Neural cell (in vitro differentiated cells): ENCODE data around the gene STUM. TPM values are rescaled to one million over a fixed set of nuclear protein-coding genes. Genes with fewer than 3 reads are reported as not detected.

Experiments
- H2AFZ ChIP-seq: fragments of 200-600, 300-800 bp; sonication (generic), shearing (Covaris generic); 2 replicates; pipeline ENCODE4 v1.6.0; 2014; ENCODE audit warnings: low read depth, mild to moderate bottlenecking, antibody characterized with exemption, low read length, moderate library complexity
- H3F3A ChIP-seq: fragments of 200-600 bp; shearing (Covaris generic); 2 replicates; pipeline ENCODE4 v1.6.1; 2016; ENCODE audit warnings: mild to moderate bottlenecking, moderate library complexity, mixed read lengths, antibody characterized with exemption, low read length; ENCODE audit not compliant: insufficient read depth, poor library complexity, severe bottlenecking
- H3K27ac ChIP-seq: fragments of 200-600, 300-800 bp; sonication (generic), shearing (Covaris generic); 2 replicates; pipeline ENCODE4 v1.5.1; 2014; ENCODE audit warnings: mild to moderate bottlenecking, low read length, moderate library complexity
- H3K27me3 ChIP-seq: fragments of 300-800, 200-600 bp; sonication (generic), shearing (Covaris generic); 2 replicates; pipeline ENCODE4 v1.6.0; 2014; ENCODE audit warnings: mild to moderate bottlenecking, low read depth, low read length, moderate library complexity; ENCODE audit not compliant: insufficient read depth
- H3K36me3 ChIP-seq: fragments of 300-800, 200-600 bp; sonication (generic), shearing (Covaris generic); 2 replicates; pipeline ENCODE4 v1.5.1; 2014; ENCODE audit warnings: mild to moderate bottlenecking, antibody characterized with exemption, low read length, moderate library complexity; ENCODE audit not compliant: insufficient read depth
- H3K4me2 ChIP-seq: fragments of 300-800, 200-600 bp; sonication (generic), shearing (Covaris generic); 2 replicates; pipeline ENCODE4 v1.6.0; 2014; ENCODE audit warnings: mild to moderate bottlenecking, low read length
- H3K4me3 ChIP-seq: fragments of 300-800, 200-600 bp; sonication (generic), shearing (Covaris generic); 2 replicates; pipeline ENCODE4 v1.5.1; 2014; ENCODE audit warnings: mild to moderate bottlenecking, low read length, moderate library complexity
- H3K79me2 ChIP-seq: fragments of 200-600 bp; shearing (Covaris generic); replicated peaks from 2 replicates; pipeline ENCODE4 v1.6.0; 2014; ENCODE audit warnings: mild to moderate bottlenecking, low read length, moderate library complexity; ENCODE audit not compliant: insufficient read depth
- H3K9ac ChIP-seq: fragments of 300-800, 200-600 bp; sonication (generic), shearing (Covaris generic); 2 replicates; pipeline ENCODE4 v1.6.1; 2016; ENCODE audit warnings: mild to moderate bottlenecking, low read length, mixed read lengths
- H3K9me2 ChIP-seq: fragments of 200-600 bp; shearing (Covaris generic); 2 replicates; pipeline ENCODE4 v1.6.1; 2016; ENCODE audit warnings: mild to moderate bottlenecking, low read length, mixed read lengths; ENCODE audit not compliant: insufficient read depth
- H3K9me3 ChIP-seq: fragments of 200-600, 300-800 bp; sonication (generic), shearing (Covaris generic); 2 replicates; pipeline ENCODE4 v1.6.1; 2016; ENCODE audit warnings: mild to moderate bottlenecking, mixed run types, low read length, moderate library complexity, mixed read lengths
- H4K20me1 ChIP-seq: fragments of 200-600 bp; shearing (Covaris generic); 2 replicates; pipeline ENCODE4 v1.6.1; 2016; ENCODE audit warnings: mild to moderate bottlenecking, mixed run types; ENCODE audit not compliant: insufficient read depth
- CTCF ChIP-seq: fragments of 450-650 bp; IDR thresholded peaks from 2 replicates; pipeline ENCODE4 v1.5.1; 2014; ENCODE audit warnings: antibody characterized with exemption, mild to moderate bottlenecking, moderate library complexity; ENCODE audit not compliant: poor library complexity, severe bottlenecking
- EP300 ChIP-seq: fragments of 450-650 bp; conservative IDR thresholded peaks from 2 replicates; pipeline ENCODE4 v1.6.1; 2014; ENCODE audit warnings: antibody characterized with exemption, mild to moderate bottlenecking, moderate library complexity; ENCODE audit not compliant: poor library complexity, severe bottlenecking
- EZH2 ChIP-seq: fragments of 200-600, 300-800 bp; shearing (Covaris generic), sonication (generic); IDR thresholded peaks from 2 replicates; pipeline ENCODE4 v1.6.1; 2014; ENCODE audit warnings: antibody characterized with exemption, low read length, borderline replicate concordance, mild to moderate bottlenecking; ENCODE audit not compliant: insufficient read depth, poor library complexity, severe bottlenecking
- MXI1 ChIP-seq: fragments of 450-650 bp; conservative IDR thresholded peaks from 2 replicates; pipeline ENCODE4 v1.6.1; 2014; ENCODE audit warnings: antibody characterized with exemption, mild to moderate bottlenecking; ENCODE audit not compliant: poor library complexity, severe bottlenecking
- POLR2AphosphoS5 ChIP-seq: IDR thresholded peaks from 2 replicates; pipeline ENCODE4 v1.6.1; 2012
- RAD21 ChIP-seq: fragments of 450-650 bp; conservative IDR thresholded peaks from 2 replicates; pipeline ENCODE4 v1.6.1; 2014; ENCODE audit warnings: antibody characterized with exemption, mild to moderate bottlenecking, moderate library complexity
- REST ChIP-seq: IDR thresholded peaks from 2 replicates; pipeline ENCODE4 v1.6.1; 2012; ENCODE audit warnings: borderline replicate concordance
- SMC3 ChIP-seq: fragments of 450-650 bp; conservative IDR thresholded peaks from 2 replicates; pipeline ENCODE4 v1.6.1; 2014; ENCODE audit warnings: antibody characterized with exemption, mild to moderate bottlenecking, moderate library complexity; ENCODE audit not compliant: poor library complexity
- TAF1 ChIP-seq: IDR thresholded peaks from 2 replicates; pipeline ENCODE4 v1.6.1; 2012; ENCODE audit warnings: low read depth
- polyA plus RNA-seq: library from polyadenylated mRNA; depleted of rRNA; stranded (reverse); fragments of >200 nt; gene quantifications from 2 replicates; pipeline ENCODE4 v1.2.3, GENCODE V29; 2014

STUM gene
- polyA plus RNA-seq, 1 donor from 2014 or later: 0.52 TPM

GRCh38 chr1:226547754-226548191 lies 791 bp upstream of the STUM start:
- no peak for TF ChIP-seq EP300
- peak; percentile 86 for TF ChIP-seq SMC3
- TF ChIP-seq TAF1: no peak
- no peak for TF ChIP-seq POLR2AphosphoS5
- peak; percentile 8 for TF ChIP-seq MXI1
- peak; percentile 87 for TF ChIP-seq CTCF
- TF ChIP-seq EZH2: no peak
- TF ChIP-seq RAD21: peak; percentile 83

DNA sequence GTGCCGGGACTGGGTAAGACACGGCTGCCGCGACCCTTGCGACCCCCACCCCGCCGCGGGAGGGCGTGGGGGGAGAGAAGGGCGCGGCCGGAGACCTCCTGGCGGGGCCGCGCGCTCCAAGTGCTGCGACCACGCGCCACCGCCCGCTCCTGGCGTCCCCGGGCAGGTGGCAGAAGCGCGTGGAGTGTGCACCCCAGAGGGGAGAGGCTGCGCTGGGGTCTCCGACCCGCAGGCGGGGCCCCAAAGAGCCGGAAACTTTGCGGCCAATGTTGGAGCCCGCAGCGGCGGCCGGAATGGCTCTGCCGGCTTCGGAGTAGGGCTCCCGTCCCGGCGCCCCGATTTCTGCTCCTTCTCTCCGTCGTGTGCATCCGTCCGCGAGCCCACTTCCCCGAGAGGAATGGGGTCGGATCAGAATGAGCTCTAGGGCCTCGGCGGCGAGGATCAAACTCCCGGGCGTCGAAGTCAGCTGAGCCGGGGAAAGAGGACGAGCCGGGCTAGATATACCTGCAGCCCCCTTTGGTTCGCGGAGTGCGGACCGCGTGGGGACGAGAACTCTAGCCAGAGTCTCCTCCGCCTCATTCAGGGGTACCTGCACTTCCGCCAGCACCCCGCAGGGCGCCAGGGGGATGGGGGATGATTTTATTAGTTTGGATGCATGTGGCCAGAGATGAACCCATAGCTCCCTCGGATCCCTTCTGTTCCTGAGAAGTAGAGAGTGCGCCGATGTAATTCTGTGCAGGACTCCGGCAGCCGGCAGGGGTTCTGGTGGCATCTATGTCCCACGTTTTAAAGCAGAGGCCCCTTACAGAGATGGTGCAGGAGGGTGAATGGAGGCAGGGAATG lies 751 bp downstream of the STUM start:
- no peaks in the 10 kb centered on the region for H3K79me2 ChIP-seq
- no peaks in the 10 kb centered on the region for H3K36me3 ChIP-seq
- peak overlapping the region; percentile 71 for H3K4me3 ChIP-seq
- no peak for TF ChIP-seq TAF1
- no peak for TF ChIP-seq CTCF
- peak; percentile 12 for TF ChIP-seq MXI1
- peak; percentile 4 for TF ChIP-seq RAD21
- TF ChIP-seq EP300: no peak
- no peak for TF ChIP-seq EZH2
- no peak for TF ChIP-seq POLR2AphosphoS5
- TF ChIP-seq REST: no peak
- TF ChIP-seq SMC3: no peak
- peaks cover 51% of the 10 kb centered on the region for H3K27me3 ChIP-seq
- H3K9me3 ChIP-seq: no peaks in the 10 kb centered on the region
- no peak overlapping the region for H2AFZ ChIP-seq
- H3K27ac ChIP-seq: no peak overlapping the region
- H3K9me2 ChIP-seq: no peaks in the 10 kb centered on the region
- H3K4me2 ChIP-seq: no peak overlapping the region
- H4K20me1 ChIP-seq: no peaks in the 10 kb centered on the region
- no peaks in the 10 kb centered on the region for H3F3A ChIP-seq
- peak overlapping the region; percentile 48 for H3K9ac ChIP-seq

More at GRCh38 chr1:226547754-226548191, 791 bp upstream of the STUM start:
- Histone ChIP-seq H3K9me2 (no peaks in the 10 kb centered on the region), H2AFZ (no peak overlapping the region), H3K9ac (no peak overlapping the region), H3K9me3 (no peaks in the 10 kb centered on the region), H3K4me3 (peak overlapping the region; percentile 71), H3K27me3 (peaks cover 49% of the 10 kb centered on the region), H3K79me2 (no peaks in the 10 kb centered on the region), H3K27ac (no peak overlapping the region), H3F3A (no peaks in the 10 kb centered on the region), H3K4me2 (no peak overlapping the region), H3K36me3 (no peaks in the 10 kb centered on the region), H4K20me1 (no peaks in the 10 kb centered on the region)
